ENCODE measurements around the gene PTPRN2. TPM values are rescaled to one million over a fixed set of nuclear protein-coding genes. Genes with fewer than 3 reads are reported as not detected.

PTPRN2 gene
- total and polyA plus RNA-seq, 2 donors from 2014 or later, result 4.8 to 6.2 TPM

DNA sequence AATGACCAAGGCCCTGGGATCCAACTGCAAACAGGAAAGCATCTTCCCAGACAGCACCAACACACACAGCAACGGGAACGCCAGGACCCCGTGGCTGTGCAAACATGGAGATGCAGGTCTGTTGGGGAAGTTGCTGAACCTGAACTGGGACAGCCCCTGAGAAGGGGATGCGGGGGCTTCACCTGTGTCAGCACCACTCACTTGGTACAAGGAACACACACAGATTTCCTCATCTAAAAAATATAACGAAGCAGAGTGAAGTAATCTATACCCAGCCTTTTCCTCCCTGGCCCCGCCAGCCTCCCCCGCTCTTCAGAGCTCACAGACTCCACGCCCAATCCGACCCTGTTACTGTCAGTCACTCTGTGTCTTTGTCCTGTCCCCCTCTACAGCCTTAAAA is 93.0 kb downstream of the PTPRN2 start:
- intact Hi-C loops (cut with DNase I), result no loop called here
- Histone ChIP-seq H3K4me1 (ENCODE audit: control insufficient read depth in 2 of 3, insufficient read depth in 2 of 3, low read depth in 1 of 3, low read length in 3 of 3) (no peaks in the 10 kb centered on the region), H3K27me3 (ENCODE audit: control insufficient read depth, insufficient read depth, low read length) (no peaks in the 10 kb centered on the region), H3K27ac (ENCODE audit: low read depth in 2 of 2, low read length in 2 of 2) (no peak overlapping the region), H3K4me3 (ENCODE audit: low read length in 3 of 3) (no peak overlapping the region), H3K9ac (ENCODE audit: low read length in 3 of 3) (no peak overlapping the region), H3K36me3 (ENCODE audit: control insufficient read depth in 2 of 3, insufficient read depth in 3 of 3, low read length in 3 of 3) (no peaks in the 10 kb centered on the region), H3K9me3 (ENCODE audit: control insufficient read depth in 2 of 3, insufficient read depth in 1 of 3, low read length in 3 of 3) (no peaks in the 10 kb centered on the region)
- DNase-seq, result peak in 2 of 5 donors; percentile 23 to 28
- TF ChIP-seq, protein P1, sequence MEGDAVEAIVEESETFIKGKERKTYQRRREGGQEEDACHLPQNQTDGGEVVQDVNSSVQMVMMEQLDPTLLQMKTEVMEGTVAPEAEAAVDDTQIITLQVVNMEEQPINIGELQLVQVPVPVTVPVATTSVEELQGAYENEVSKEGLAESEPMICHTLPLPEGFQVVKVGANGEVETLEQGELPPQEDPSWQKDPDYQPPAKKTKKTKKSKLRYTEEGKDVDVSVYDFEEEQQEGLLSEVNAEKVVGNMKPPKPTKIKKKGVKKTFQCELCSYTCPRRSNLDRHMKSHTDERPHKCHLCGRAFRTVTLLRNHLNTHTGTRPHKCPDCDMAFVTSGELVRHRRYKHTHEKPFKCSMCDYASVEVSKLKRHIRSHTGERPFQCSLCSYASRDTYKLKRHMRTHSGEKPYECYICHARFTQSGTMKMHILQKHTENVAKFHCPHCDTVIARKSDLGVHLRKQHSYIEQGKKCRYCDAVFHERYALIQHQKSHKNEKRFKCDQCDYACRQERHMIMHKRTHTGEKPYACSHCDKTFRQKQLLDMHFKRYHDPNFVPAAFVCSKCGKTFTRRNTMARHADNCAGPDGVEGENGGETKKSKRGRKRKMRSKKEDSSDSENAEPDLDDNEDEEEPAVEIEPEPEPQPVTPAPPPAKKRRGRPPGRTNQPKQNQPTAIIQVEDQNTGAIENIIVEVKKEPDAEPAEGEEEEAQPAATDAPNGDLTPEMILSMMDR (IDR thresholded peaks at IDR 0.05; ENCODE audit: borderline replicate concordance, extremely low read depth, insufficient read depth), result no peak
- FAIRE-seq, result no peak

DNA sequence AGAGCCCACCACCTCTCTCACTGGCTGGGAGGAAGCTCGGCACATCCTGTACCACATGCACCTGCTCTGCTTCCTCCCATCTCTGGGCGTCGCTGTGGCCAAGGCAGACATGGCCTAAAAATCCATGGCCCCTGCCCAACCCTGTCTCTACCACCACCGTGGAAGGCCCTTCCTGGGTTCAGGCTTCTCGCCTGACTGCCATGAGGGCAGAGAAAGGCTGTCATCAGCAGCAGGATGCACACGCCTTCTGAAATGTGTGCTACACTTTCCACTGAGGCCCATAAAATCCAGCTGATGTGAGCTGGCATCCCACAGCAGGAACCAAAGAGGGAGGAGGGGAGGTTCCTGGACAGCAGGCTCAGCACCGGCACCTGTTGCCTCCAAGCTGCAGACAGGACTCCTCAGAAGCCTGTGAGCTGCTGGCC is 93.4 kb downstream of the PTPRN2 start:
- H3K4me3 ChIP-seq (ENCODE audit: low read length in 3 of 3), result no peak overlapping the region
- no peak overlapping the region for H3K27ac ChIP-seq (ENCODE audit: low read depth in 2 of 2, low read length in 2 of 2)
- no peaks in the 10 kb centered on the region for H3K27me3 ChIP-seq (ENCODE audit: control insufficient read depth, insufficient read depth, low read length)
- H3K4me1 ChIP-seq (ENCODE audit: control insufficient read depth in 2 of 3, insufficient read depth in 2 of 3, low read depth in 1 of 3, low read length in 3 of 3), result no peaks in the 10 kb centered on the region
- DNase-seq (peak in 1 of 5 donors; percentile 16), FAIRE-seq (no peak)
- TF ChIP-seq, protein P1 (IDR thresholded peaks at IDR 0.05; ENCODE audit: borderline replicate concordance, extremely low read depth, insufficient read depth), result no peak
- intact Hi-C loops (cut with DNase I), result no loop called here
- no peak overlapping the region for H3K9ac ChIP-seq (ENCODE audit: low read length in 3 of 3)
- no peaks in the 10 kb centered on the region for H3K36me3 ChIP-seq (ENCODE audit: control insufficient read depth in 2 of 3, insufficient read depth in 3 of 3, low read length in 3 of 3)
- no peaks in the 10 kb centered on the region for H3K9me3 ChIP-seq (ENCODE audit: control insufficient read depth in 2 of 3, insufficient read depth in 1 of 3, low read length in 3 of 3)

DNA sequence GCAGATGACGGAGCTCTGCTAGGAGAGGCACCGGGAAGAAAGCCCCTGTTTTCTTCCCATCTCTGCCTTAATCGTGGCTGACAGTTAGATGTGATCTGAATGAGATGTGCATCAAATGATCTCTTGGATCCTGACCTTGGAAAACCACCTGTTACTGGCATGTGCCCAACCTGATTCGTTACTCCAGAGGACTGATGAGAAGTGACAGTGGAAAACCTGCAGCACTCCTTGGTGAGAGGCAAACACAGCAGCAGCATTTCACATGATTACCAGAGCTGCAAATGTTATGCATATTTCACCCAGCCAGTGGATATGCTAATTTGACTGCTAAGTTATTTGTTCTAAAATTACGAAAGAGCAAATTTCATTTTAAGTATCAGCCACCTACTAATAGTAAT is 95.3 kb downstream of the PTPRN2 start:
- Histone ChIP-seq H3K9me3 (ENCODE audit: control insufficient read depth in 2 of 3, insufficient read depth in 1 of 3, low read length in 3 of 3) (no peaks in the 10 kb centered on the region), H3K4me3 (ENCODE audit: low read length in 3 of 3) (no peak overlapping the region), H3K27ac (ENCODE audit: low read depth in 2 of 2, low read length in 2 of 2) (no peak overlapping the region), H3K27me3 (ENCODE audit: control insufficient read depth, insufficient read depth, low read length) (no peaks in the 10 kb centered on the region), H3K4me1 (ENCODE audit: control insufficient read depth in 2 of 3, insufficient read depth in 2 of 3, low read depth in 1 of 3, low read length in 3 of 3) (no peaks in the 10 kb centered on the region), H3K36me3 (ENCODE audit: control insufficient read depth in 2 of 3, insufficient read depth in 3 of 3, low read length in 3 of 3) (no peaks in the 10 kb centered on the region), H3K9ac (ENCODE audit: low read length in 3 of 3) (no peak overlapping the region)
- FAIRE-seq (no peak), DNase-seq (no peak)
- TF ChIP-seq, protein P1 (IDR thresholded peaks at IDR 0.05; ENCODE audit: borderline replicate concordance, extremely low read depth, insufficient read depth), result no peak
- intact Hi-C loops (cut with DNase I), result no loop called here

DNA sequence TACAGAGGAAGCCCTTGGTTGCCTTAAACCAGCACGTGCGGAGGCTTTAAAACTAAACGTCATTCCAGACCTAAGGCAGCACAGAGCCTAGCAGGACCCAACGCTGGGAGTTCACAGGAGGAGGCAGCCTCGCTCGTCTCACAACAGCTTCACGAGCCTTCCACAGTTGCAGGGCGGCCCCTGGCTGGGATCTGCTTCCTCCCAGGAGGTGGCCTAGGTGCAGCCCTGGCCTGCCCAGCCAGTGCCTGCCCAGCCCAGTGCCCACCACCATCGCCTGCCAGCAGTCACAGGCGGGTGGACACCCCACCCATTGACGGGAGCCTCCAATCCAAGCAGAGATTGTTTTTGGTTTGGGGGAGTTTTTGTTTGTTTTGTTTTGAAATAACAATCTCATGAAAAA is 96.5 kb downstream of the PTPRN2 start:
- no peak for FAIRE-seq
- H3K4me1 ChIP-seq (ENCODE audit: control insufficient read depth in 2 of 3, insufficient read depth in 2 of 3, low read depth in 1 of 3, low read length in 3 of 3), result no peaks in the 10 kb centered on the region
- H3K9ac ChIP-seq (ENCODE audit: low read length in 3 of 3), result no peak overlapping the region
- peaks cover 0 to 3% (median 0%) of the 10 kb centered on the region in 3 donors for H3K9me3 ChIP-seq (ENCODE audit: control insufficient read depth in 2 of 3, insufficient read depth in 1 of 3, low read length in 3 of 3)
- TF ChIP-seq, protein P1 (IDR thresholded peaks at IDR 0.05; ENCODE audit: borderline replicate concordance, extremely low read depth, insufficient read depth), result no peak
- DNase-seq, result no peak
- H3K4me3 ChIP-seq (ENCODE audit: low read length in 3 of 3), result no peak overlapping the region
- H3K27ac ChIP-seq (ENCODE audit: low read depth in 2 of 2, low read length in 2 of 2), result no peak overlapping the region
- H3K27me3 ChIP-seq (ENCODE audit: control insufficient read depth, insufficient read depth, low read length), result no peaks in the 10 kb centered on the region
- intact Hi-C loops (cut with DNase I), result no loop called here
- no peaks in the 10 kb centered on the region for H3K36me3 ChIP-seq (ENCODE audit: control insufficient read depth in 2 of 3, insufficient read depth in 3 of 3, low read length in 3 of 3)

All from kidney (tissue), 14 donors.